ENCODE data around the gene CACNG4.
"Not testable (repeated sequence)": the region's sequence is repeated elsewhere in the genome, so short reads cannot be mapped to it uniquely, and the experiment has no call there.

The CACNG4 gene

DNA sequence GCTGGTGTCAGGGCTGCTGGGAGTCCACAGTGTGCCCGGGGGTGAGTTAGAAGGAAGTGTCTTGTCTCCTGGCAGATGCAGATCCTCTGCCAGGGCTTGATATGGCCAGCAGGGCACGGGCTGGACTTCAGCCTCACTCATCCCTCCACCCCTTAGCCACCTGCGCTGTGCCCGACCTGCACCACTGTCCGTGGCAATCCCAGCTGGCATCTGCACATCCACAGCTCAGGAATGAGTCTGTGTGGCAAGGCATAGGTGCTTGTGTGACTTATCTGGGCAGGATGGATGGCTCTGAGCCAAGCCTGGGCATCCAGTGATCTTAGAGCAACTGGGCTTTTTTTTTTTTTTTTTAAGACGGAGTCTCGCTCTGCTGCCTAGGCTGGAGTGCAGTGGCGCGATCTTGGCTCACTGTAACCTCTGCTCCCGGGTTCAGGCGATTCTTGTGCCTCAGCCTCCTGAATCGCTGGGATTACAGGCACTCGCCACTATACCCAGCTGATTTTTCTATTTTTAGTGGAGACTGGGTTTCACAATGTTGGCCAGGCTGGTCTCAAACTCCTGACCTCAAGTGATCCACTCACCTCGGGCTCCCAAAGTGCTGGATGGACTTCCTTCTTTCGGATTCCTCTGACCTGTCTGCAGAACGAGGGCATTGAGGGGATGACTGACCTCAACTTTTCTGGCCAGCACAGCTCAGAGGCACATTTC lies 57.4 kb downstream of the CACNG4 start:
- no peak for DNase-seq

GRCh38 chr17:67022451-67022810 lies 57.9 kb downstream of the CACNG4 start:
- no peak for DNase-seq

DNA sequence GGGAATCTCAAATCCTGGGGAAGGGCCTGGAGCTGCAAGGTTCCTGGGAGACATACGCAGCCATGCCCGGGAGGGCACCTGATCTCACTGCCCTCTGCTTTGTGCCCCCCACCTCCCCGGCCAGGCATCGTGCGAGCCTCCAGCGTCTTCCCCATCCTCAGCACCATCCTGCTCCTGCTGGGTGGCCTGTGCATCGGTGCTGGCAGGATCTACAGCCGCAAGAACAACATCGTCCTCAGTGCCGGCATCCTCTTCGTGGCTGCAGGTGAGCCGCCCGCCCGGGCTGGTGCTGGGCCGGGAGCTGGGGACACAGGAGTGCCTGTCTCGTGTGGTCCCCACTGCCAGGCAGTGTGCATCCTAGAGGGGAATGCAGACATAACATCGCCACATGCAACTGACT lies 60.2 kb downstream of the CACNG4 start:
- no peak for DNase-seq

DNA sequence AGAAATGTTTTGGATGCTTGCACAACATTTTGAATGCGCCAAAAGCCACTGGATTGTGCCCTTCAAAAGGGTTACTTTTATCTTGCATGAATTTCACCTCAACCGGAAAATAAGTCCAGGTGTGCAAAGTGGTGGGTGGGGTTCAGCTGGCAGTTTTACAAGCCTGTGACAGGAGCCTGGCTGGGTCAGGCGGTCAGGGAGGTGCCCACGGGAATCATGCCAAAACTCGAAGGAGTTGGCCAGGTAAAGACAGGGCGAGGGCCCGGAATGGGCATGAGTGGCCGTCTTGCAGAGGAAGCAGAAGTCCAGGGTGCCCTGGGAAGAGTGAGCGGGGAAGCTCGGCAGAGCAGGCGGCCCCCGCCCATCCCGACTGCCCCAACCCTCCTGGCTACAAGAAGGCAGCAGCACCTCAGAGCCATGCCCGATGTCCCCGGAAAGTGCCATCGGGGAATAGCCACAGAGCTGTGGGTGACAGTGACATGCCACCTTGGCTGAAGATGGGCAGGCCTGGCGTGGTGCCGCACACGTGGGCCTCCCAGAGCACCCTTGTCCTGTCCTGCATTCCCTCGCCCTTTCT lies 60.8 kb downstream of the CACNG4 start:
- no peak for DNase-seq

DNA sequence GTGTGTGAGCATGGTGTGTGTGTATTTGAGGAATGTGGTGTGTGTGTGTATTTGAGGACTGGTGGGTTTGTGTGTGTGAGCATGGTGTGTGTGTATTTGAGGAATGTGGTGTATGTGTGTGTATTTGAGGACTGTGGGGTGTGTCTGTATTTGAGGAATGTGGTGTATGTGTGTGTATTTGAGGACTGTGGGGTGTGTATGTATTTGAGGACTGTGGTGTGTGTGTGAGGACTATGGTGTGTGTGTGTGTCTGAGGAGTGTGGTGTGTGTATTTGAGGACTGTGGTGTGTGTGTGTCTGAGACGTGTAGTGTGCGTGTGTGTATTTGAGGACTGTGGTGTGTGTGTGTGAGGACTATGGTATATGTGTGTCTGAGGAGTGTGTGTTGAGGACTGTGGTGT lies 61.8 kb downstream of the CACNG4 start:
- no peak for DNase-seq

GRCh38 chr17:67027031-67027628 lies 62.6 kb downstream of the CACNG4 start:
- no peak for DNase-seq

DNA sequence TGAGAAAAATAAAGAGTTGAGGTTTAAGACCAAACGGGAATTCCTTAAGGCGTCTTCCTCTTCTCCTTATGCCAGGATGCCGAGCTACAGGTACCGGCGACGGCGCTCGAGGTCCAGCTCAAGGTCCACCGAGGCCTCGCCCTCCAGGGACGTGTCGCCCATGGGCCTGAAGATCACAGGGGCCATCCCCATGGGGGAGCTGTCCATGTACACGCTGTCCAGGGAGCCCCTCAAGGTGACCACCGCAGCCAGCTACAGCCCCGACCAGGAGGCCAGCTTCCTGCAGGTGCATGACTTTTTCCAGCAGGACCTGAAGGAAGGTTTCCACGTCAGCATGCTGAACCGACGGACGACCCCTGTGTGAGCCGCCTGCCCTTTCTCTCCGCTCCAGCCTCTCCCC lies 66.1 kb downstream of the CACNG4 start:
- DNase-seq, result no peak

- no peak for DNase-seq
Measured at GRCh38 chr17:67032382-67032781, 67.9 kb downstream of the CACNG4 start.

DNA sequence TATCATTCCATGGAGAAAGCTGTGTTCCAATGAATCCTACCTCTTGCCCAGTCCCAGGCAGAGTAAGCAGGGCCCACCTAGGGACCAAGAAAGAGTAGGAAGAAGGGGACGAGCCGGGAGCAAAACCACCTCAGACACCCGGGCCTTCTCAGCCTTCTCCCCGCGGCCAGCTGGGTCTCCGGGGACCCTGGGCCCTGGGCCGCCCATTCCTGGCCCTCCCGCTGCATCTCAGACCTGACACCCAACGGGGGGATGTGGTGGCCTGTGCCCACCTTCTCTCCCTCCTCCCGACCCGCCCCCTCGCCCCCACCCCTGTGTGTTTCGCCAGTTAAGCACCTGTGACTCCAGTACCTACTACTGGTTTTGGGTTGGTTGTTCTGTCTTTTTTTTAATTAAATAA lies 68.5 kb downstream of the CACNG4 start:
- no peak for DNase-seq

GRCh38 chr17:67033613-67034012 lies 69.1 kb downstream of the CACNG4 start:
- DNase-seq, result no peak

DNA sequence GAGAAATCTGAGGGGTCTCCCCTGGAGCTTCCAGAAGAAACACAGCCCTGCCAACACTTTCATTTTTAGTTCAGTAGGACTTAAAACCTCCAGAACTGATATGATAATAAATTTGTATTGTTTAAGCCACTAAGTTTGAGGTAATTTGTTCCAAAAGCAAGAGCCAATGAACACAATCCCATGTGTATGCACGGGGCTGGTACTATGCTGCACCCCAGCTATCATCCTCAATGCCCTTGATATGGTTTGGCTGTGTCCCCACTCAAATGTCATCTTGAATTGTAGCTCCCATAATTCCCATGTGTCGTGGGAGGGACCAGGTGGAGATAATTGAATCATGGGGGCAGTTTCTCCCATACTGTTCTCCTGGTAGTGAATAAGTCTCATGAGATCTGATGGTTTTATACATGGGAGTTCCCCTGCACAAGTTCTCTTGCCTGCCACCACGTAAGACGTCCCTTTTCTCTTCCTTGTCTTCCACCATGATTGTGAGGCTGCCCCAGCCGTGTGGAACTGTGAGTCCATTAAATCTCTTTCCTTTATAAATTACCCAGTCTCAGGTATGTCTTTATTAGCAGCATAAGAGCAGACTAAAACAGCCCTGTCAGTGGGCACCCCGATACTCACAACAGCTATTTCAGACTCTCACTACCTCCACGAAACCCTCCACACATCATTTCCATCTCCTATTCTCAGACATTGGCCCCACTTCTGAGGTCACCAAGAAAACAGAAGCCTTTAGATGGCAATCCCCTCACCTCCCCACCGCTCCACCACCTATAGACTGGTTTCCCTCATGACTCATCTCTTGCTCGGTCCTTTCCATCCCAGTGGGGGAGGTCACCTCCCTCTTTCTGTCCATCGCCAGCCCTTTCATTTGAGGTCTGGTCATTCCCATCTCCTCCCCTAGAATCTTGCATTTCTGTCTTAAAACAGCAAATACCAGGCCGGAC lies 70.9 kb downstream of the CACNG4 start:
- no peak for DNase-seq

DNA sequence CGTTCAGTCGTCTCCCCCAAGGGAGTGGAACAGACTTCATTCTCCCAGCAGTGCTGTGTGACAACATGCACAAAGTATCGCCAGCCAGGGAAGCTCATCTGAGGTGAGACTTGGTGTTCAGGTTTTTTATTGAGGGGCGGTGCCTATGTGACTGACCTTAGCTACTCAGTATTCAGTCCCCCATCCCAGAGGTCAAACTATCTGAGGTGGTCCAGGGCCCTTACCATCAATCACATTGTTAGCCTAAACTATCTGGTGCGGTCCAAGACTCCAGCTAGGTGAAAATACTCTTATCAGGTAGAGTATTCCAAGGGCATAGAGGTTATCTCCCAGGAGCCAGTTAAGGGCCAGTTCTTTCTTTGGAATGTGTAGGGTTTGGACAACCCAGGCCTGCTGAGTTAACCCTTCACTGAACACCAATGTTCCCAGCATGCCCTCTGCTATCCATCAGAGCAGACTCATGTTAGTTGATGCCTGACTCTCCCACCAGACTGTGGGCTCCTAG lies 74.4 kb downstream of the CACNG4 start:
- no peak for DNase-seq

- no peak for DNase-seq
Measured at GRCh38 chr17:67040652-67041051, 76.1 kb downstream of the CACNG4 start.

DNA sequence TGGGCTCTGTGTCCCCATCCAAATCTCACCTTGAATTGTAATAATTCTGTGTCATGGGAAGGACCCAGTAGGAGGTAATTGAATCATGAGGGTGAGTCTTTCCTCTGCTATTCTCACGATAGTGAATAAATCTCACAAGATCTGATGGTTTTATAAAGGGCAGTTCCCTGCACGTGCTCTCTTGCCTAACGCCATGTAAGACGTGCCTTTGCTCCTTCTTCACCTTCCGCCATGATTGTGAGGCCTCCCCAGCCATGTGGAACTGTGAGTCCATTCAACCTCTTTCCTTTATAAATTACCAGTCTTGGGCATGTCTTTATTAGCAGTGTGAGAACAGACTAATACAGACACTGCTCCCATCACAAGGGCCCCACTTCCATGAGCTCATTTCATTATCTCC lies 76.6 kb downstream of the CACNG4 start:
- not testable (repeated sequence) for DNase-seq

GRCh38 chr17:67041531-67041930 lies 77.0 kb downstream of the CACNG4 start:
- no peak for DNase-seq

DNA sequence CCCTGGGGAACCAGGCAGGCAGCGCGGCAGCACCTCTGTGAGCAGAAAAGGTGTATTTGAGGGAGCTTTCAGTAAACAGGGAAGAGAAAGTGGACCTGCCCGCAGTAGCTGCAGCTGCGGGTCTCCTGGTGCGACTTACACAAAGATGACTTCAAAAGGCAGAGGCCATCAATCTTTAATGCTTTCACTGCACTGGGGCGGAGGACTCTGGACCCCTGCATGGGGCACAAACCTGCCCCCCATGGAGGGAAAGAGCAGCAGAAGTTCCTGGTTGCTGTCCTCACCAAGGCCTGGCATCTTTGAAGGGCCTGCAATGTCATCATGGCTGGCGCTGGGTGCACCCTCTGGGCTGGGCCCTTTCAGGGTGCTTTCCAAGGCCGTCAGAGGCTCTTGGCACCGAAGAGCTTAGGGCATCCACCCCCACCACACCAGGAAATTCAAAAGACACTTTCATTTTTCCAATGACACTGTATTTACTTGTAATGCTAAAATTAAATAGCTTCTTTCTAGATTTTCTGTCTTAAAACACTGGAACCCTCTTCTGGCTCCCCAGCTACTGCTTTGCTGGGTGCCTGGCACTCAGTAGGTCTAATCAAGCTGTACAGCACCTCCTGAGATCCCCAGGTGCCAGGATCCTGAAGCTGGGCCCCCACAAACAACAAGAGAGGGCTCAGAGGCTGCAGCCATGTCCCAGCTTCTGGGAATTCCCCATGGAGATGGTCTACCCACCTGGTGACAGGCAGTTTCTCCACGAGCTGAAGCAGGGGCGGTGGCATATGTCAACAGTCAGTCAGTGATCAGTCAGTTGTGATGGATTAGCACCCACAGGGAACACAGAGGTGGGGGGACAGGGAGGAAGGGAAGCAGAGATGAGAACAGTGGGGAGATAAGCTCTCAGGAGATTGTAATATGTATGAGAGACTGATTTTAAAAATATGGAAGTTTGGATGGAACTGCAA lies 77.7 kb downstream of the CACNG4 start:
- no peak for DNase-seq

GRCh38 chr17:67043283-67043682 lies 78.8 kb downstream of the CACNG4 start:
- DNase-seq, result no peak

- no peak for DNase-seq
Measured at GRCh38 chr17:67044016-67044772, 79.7 kb downstream of the CACNG4 start, which contains the start of gene CACNG1. TSS of gene CACNG1 (plus strand) at chr17:67044554. CDS start at chr17:67044661, 107 bp downstream.

GRCh38 chr17:67044940-67045339 lies 80.4 kb downstream of the CACNG4 start:
- DNase-seq, result no peak

- no peak for DNase-seq
Measured at GRCh38 chr17:67046398-67046797, 81.9 kb downstream of the CACNG4 start.

DNA sequence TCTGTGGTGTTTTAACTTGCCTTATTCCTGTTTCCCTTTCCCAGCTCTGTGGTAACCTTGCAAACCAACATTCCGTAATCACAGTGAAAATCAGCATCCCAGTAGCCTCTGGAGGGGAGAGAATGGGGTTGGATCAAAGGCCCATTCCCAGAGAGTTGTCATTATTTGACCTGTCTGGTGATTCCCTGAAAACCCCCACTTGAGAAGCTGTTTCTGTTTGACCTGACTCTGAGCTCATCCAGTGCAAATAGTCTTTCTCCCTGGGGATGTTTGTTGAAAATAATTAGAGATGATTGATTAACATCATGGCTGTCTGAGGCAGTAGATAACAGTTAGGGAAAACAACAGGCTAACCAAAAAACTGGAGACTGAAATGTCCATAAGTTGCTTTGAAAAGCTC lies 82.9 kb downstream of the CACNG4 start:
- DNase-seq, result no peak
